Transverse colon (tissue), 4 donors: Measurements from ENCODE around the gene SH2D7. TPM values are rescaled to one million over a fixed set of nuclear protein-coding genes. Genes with fewer than 3 reads are reported as not detected.
"Not testable (repeated sequence)": the region's sequence is repeated elsewhere in the genome, so short reads cannot be mapped to it uniquely, and the experiment has no call there.

ENCODE experiments used
- DNase-seq: peaks from one replicate; pipeline ENCODE4 v3.0.0-alpha.2; 2019
- H3K27ac ChIP-seq, 4 donors: fragments of 200-600 bp; sonication (generic); 2 replicates each; pipeline ENCODE4 v1.5.1; 2016 to 2018; ENCODE audit warnings: inconsistent platforms in 4 of 4
- H3K27me3 ChIP-seq: fragments of 200-600 bp; sonication (generic); 2 replicates; pipeline ENCODE4 v1.5.1; 2017; ENCODE audit warnings: inconsistent platforms
- H3K36me3 ChIP-seq, 4 donors: fragments of 200-600 bp; sonication (generic); 2 replicates each; pipeline ENCODE4 v1.5.1; 2017 to 2019; ENCODE audit warnings: inconsistent platforms in 4 of 4
- H3K4me1 ChIP-seq, 4 donors: fragments of 200-600 bp; sonication (generic); 2 replicates each; pipeline ENCODE4 v1.5.1; 2017 to 2020; ENCODE audit warnings: inconsistent platforms in 4 of 4
- H3K4me3 ChIP-seq, 4 donors: fragments of 200-600 bp; sonication (generic); 1 replicate in 1 of 4; 2 replicates in 3 of 4; pipeline versions ENCODE4 v1.5.1 to v1.6.1; 2017 to 2019; ENCODE audit warnings: inconsistent platforms in 4 of 4
- H3K9me3 ChIP-seq, 2 donors: fragments of 200-600 bp; sonication (generic); 2 replicates each; pipeline ENCODE4 v1.5.1; 2017 to 2019; ENCODE audit warnings: inconsistent platforms in 2 of 2
- EP300 ChIP-seq: sonication (generic); formaldehyde crosslinking; IDR thresholded peaks from one replicate; pipeline ENCODE4 v1.6.1; 2017; ENCODE audit warnings: antibody characterized with exemption, low read depth
- POLR2A ChIP-seq: fragments of 450-650 bp; IDR thresholded peaks from one replicate; pipeline ENCODE4 v1.6.1; 2016; ENCODE audit warnings: antibody characterized with exemption, mild to moderate bottlenecking, moderate library complexity
- POLR2AphosphoS5 ChIP-seq, 3 donors: sonication (generic); formaldehyde crosslinking; IDR thresholded peaks; one replicate each; pipeline ENCODE4 v1.6.1; 2016; ENCODE audit warnings: antibody characterized with exemption in 3 of 3
- WGBS, 2 donors: methylation state at CpG; one replicate each; pipeline ENCODE4 v1.1.5; 2018; ENCODE audit warnings: low coverage in 1 of 2; 5-methylcytosine and 5-hydroxymethylcytosine counted together
- in situ Hi-C, 4 donors: fragments of 200-750 bp; cut with MboI; loops; one replicate each; pipeline versions ENCODE4 v1.15.0 to v1.15.1; 2017; ENCODE audit warnings: low sequenced_read_pairs in 3 of 4, low pct_ligation_motif_present in 1 of 4, low pct_unique_long_range_greater_than_20kb in 1 of 4
- intact Hi-C: fragments of 100-400 bp; cut with DNase I; formaldehyde crosslinking; loops from one replicate; pipeline ENCODE4 v1.15.1; 2023; ENCODE audit warnings: low total_unique reads
- small RNA-seq, 4 donors: library from RNA; depleted of rRNA; stranded (forward); fragments of <200 nt; gene quantifications; one replicate each; pipeline ENCODE3, GENCODE V24; 2016
- total RNA-seq, 4 donors: library from RNA; depleted of rRNA; stranded (reverse); fragments of >200 nt; gene quantifications; one replicate each; pipeline ENCODE4 v1.1.0, GENCODE V29; 2016
- TF ChIP-seq, protein P1 (sequence below), 5 experiments: fragments of 200-600 bp in 3 of 5; fragments of 450-650 bp in 2 of 5; sonication (generic) in 3 of 5; IDR thresholded peaks; 1 replicate in 2 of 5; 2 replicates in 3 of 5; pipeline ENCODE4 v1.5.1; 2016 to 2017; ENCODE audit warnings: antibody characterized with exemption in 5 of 5, inconsistent platforms in 3 of 5, mild to moderate bottlenecking in 2 of 5, moderate library complexity in 1 of 5

The SH2D7 gene
- total RNA-seq, 4 donors from 2014 or later, result 6.0 to 9.7 (median 9.3) TPM; not detected in 1

DNA sequence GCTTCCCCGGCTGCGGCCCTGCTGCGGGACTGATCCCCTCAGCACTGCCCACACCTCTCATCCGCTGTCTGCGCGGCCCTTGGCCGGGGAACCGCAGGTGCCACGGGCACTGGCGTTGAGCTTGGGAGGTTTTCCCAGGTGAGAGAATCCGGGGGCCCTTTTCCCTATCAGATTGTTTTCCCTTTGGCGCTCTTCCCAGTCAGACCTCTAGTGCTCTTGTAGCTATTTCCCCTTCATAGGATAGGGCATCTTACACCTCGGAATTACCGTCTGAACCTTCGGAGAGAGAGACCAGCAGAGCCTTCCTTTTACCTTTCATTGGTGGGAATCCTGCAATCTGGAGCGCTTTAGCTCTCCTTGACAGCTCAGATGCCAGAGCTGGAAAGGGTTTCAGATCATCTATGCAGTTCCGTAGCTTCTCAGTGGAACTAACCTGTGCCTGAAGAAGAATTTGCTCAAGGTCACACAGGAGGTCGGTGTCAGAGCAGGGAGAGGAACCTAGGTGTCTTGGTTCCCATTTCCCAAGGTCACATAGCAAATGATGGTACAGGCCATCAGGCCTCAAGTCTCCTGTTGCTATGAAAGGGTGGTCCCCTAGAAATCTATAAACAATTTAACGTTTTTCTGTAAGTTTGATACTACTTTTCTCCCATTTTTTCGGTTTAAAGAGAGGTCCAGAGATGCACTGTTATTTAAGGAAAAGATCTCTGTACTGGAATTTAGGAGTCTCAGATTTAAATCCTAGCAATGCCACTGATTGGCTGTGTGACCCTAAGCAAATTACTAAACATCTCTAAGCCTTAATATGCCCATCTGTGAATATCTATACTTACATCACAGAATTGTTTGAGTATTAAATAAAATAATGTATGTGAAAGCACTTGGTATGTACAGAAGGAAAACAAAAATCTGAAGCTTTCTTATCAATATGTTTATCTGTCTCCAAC is 57.7 kb downstream of the SH2D7 start:
- 9 to 37% methylated on average over 6 to 14 of the region's 20 CpGs for WGBS, 2 donors
- Histone ChIP-seq H3K9me3 (no peaks in the 10 kb centered on the region), H3K4me3 (peak overlapping the region; percentile 50 to 95 (median 76)), H3K36me3 (no peaks in the 10 kb centered on the region), H3K27me3 (no peaks in the 10 kb centered on the region), H3K4me1 (peaks cover 11 to 42% (median 24%) of the 10 kb centered on the region in 4 donors), H3K27ac (peak overlapping the region; percentile 87 to 95 (median 90))
- intact Hi-C loops (no loop called here), in situ Hi-C loops (loop anchor here in 1 of 4 donors (25.0 kb wide), 1 partner anchor 287 kb away; the partner anchor contains the start of gene IREB2)
- no peak for TF ChIP-seq POLR2AphosphoS5 (IDR thresholded peaks at IDR 0.05)
- TF ChIP-seq EP300, result no peak
- TF ChIP-seq, protein P1, sequence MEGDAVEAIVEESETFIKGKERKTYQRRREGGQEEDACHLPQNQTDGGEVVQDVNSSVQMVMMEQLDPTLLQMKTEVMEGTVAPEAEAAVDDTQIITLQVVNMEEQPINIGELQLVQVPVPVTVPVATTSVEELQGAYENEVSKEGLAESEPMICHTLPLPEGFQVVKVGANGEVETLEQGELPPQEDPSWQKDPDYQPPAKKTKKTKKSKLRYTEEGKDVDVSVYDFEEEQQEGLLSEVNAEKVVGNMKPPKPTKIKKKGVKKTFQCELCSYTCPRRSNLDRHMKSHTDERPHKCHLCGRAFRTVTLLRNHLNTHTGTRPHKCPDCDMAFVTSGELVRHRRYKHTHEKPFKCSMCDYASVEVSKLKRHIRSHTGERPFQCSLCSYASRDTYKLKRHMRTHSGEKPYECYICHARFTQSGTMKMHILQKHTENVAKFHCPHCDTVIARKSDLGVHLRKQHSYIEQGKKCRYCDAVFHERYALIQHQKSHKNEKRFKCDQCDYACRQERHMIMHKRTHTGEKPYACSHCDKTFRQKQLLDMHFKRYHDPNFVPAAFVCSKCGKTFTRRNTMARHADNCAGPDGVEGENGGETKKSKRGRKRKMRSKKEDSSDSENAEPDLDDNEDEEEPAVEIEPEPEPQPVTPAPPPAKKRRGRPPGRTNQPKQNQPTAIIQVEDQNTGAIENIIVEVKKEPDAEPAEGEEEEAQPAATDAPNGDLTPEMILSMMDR (IDR thresholded peaks at IDR 0.05), result no peak
- no peak for TF ChIP-seq POLR2A
- no peak for DNase-seq

DNA sequence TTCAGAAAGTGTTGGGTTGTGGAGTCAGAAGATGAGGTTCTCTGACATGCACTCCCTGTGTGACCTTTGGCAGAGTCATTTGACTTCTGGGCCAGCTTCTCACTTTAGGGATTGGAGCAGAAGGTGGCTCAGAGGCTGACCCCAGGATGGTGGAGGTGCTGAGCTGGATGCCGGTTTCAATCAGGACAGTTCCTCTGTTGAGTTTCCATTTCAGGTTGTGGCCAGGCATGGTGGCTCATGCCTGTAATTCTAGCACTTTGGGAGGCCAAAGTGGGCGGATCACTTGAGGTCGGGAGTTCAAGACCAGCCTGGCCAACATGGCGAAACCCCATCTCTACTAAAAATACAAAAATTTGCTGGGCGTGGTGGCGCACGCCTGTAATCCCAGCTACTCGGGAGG is 58.7 kb downstream of the SH2D7 start:
- H3K4me1 ChIP-seq, result peaks cover 11 to 52% (median 29%) of the 10 kb centered on the region in 4 donors
- H3K4me3 ChIP-seq, in situ Hi-C loops, H3K36me3 ChIP-seq, DNase-seq, H3K27ac ChIP-seq, H3K9me3 ChIP-seq, intact Hi-C loops, H3K27me3 ChIP-seq: not testable (repeated sequence)
- WGBS, 2 donors, result 96% methylated on average over 8 of the region's 8 CpGs; no CpG with 5 or more reads in 1 of the 2 donors

Small RNA genes lying within 50 kb of the gene (small RNA-seq; reads per million reads assigned to genes)
- gene RF00092, result 0 reads per million in 4 donors

Other genes with a start within 250 kb of the SH2D7 start
- 10 to 100 TPM; 40.4 to 62.6 (median 53.8) TPM for gene TBC1D2B, start 14.8 kb upstream of the SH2D7 start, total RNA-seq
- 10 to 100 TPM in 2 of 4 donors, 1 to 10 TPM in 2; 8.4 to 19.5 (median 9.5) TPM for gene CIB2, start 38.9 kb downstream of the SH2D7 start, total RNA-seq
- 100 to 1,000 TPM; 149 to 369 (median 166) TPM for gene IDH3A, start 56.8 kb downstream of the SH2D7 start, total RNA-seq
- 1 to 10 TPM in 1 of 4 donors, not detected in 3; 1.5 TPM for gene ACSBG1, start 142.0 kb downstream of the SH2D7 start, total RNA-seq
- gene DNAJA4, start 172.0 kb downstream of the SH2D7 start, total RNA-seq, result 10 to 100 TPM; 34.9 to 69.9 (median 42.5) TPM
- 10 to 100 TPM in 3 of 4 donors, 1 to 10 TPM in 1; 9.0 to 51.4 (median 44.1) TPM for gene SKIC8, start 207.0 kb downstream of the SH2D7 start, total RNA-seq
- 1 to 10 TPM in 2 of 4 donors, not detected in 2; 1.9 to 2.7 TPM for gene CRABP1, start 247.8 kb downstream of the SH2D7 start, total RNA-seq